Measurements from ENCODE around the gene KRT77.
"Not testable (repeated sequence)": the region's sequence is repeated elsewhere in the genome, so short reads cannot be mapped to it uniquely, and the experiment has no call there.

Gene KRT77

GRCh38 chr12:52726451-52726850 lies 23.1 kb upstream of the KRT77 start:
- Histone ChIP-seq H3K4me3 (no peak overlapping the region), H3K27ac (no peak overlapping the region)

- H3K4me3 ChIP-seq, result no peak overlapping the region
- no peak overlapping the region for H3K27ac ChIP-seq
These were observed 21.1 kb upstream of the KRT77 start for GRCh38 chr12:52724384-52724783.

- no peak overlapping the region for H3K4me3 ChIP-seq
- H3K27ac ChIP-seq, result no peak overlapping the region
These were observed 19.4 kb upstream of the KRT77 start for GRCh38 chr12:52722680-52723079.

GRCh38 chr12:52721838-52722470 lies 18.6 kb upstream of the KRT77 start:
- H3K27ac ChIP-seq, result no peak overlapping the region
- no peak overlapping the region for H3K4me3 ChIP-seq

- H3K4me3 ChIP-seq, result no peak overlapping the region
These were observed 17.1 kb upstream of the KRT77 start for GRCh38 chr12:52720365-52720886.

GRCh38 chr12:52716061-52716460 lies 12.7 kb upstream of the KRT77 start:
- Histone ChIP-seq H3K4me3 (no peak overlapping the region), H3K27ac (no peak overlapping the region)

More at GRCh38 chr12:52720365-52720886, 17.1 kb upstream of the KRT77 start:
- H3K27ac ChIP-seq, result no peak overlapping the region

GRCh38 chr12:52715416-52715815 lies 12.1 kb upstream of the KRT77 start:
- Histone ChIP-seq H3K27ac (no peak overlapping the region), H3K4me3 (no peak overlapping the region)

GRCh38 chr12:52714887-52715281 lies 11.6 kb upstream of the KRT77 start:
- no peak overlapping the region for H3K4me3 ChIP-seq
- no peak overlapping the region for H3K27ac ChIP-seq

GRCh38 chr12:52713960-52714886 lies 10.9 kb upstream of the KRT77 start:
- no peak overlapping the region for H3K27ac ChIP-seq
- H3K4me3 ChIP-seq, result peak overlapping the region in 5 of 7 experiments; percentile 6 to 37 (median 21)

GRCh38 chr12:52712122-52712521 lies 8.8 kb upstream of the KRT77 start:
- not testable (repeated sequence) for H3K27ac ChIP-seq, H3K4me3 ChIP-seq

- H3K4me3 ChIP-seq, result no peak overlapping the region
These were observed 7.4 kb upstream of the KRT77 start for GRCh38 chr12:52710730-52711129.

GRCh38 chr12:52708010-52708409 lies 4.7 kb upstream of the KRT77 start:
- no peak overlapping the region for H3K4me3 ChIP-seq
- no peak overlapping the region for H3K27ac ChIP-seq

More at GRCh38 chr12:52710730-52711129, 7.4 kb upstream of the KRT77 start:
- no peak overlapping the region for H3K27ac ChIP-seq

GRCh38 chr12:52704464-52704863 lies 1.1 kb upstream of the KRT77 start:
- H3K4me3 ChIP-seq, result no peak overlapping the region
- H3K27ac ChIP-seq, result no peak overlapping the region

GRCh38 chr12:52703878-52704277 lies 554 bp upstream of the KRT77 start:
- no peak overlapping the region for H3K27ac ChIP-seq
- no peak overlapping the region for H3K4me3 ChIP-seq

GRCh38 chr12:52702338-52702737 lies 986 bp downstream of the KRT77 start:
- Histone ChIP-seq H3K27ac (no peak overlapping the region), H3K4me3 (no peak overlapping the region)

- Histone ChIP-seq H3K27ac (peak overlapping the region in 1 of 21 experiments; percentile 44), H3K4me3 (no peak overlapping the region)
These were observed 2.0 kb downstream of the KRT77 start for GRCh38 chr12:52701281-52701680.

- H3K4me3 ChIP-seq, result no peak overlapping the region
- peak overlapping the region in 2 of 21 experiments; percentile 7 to 19 for H3K27ac ChIP-seq
These were observed 3.4 kb downstream of the KRT77 start for GRCh38 chr12:52699960-52700359.

GRCh38 chr12:52699373-52699772 lies 4.0 kb downstream of the KRT77 start:
- Histone ChIP-seq H3K4me3 (no peak overlapping the region), H3K27ac (peak overlapping the region in 5 of 21 experiments; percentile 7 to 44 (median 19))

GRCh38 chr12:52698651-52699340 lies 4.5 kb downstream of the KRT77 start:
- H3K27ac ChIP-seq, result peak overlapping the region in 9 of 21 experiments; percentile 25 to 69 (median 44)
- H3K4me3 ChIP-seq, result no peak overlapping the region

- no peak overlapping the region for H3K27ac ChIP-seq
- H3K4me3 ChIP-seq, result no peak overlapping the region
These were observed 6.2 kb downstream of the KRT77 start for GRCh38 chr12:52697058-52697582.

Data from skin epidermis (tissue), 12 donors.